WTC11 (cell line): Measurements from ENCODE around the gene DNAH14. TPM values are rescaled to one million over a fixed set of nuclear protein-coding genes. Genes with fewer than 3 reads are reported as not detected.

Source experiments
- ATAC-seq: fragments of 200-7000 bp; cut with Tn5 transposase; 2 replicates; pipeline ENCODE4 v1.10.0; 2021; ENCODE audit warnings: mild to moderate bottlenecking, moderate library complexity
- CTCF ChIA-PET: fragments of 300-600 bp; sonication (Branson Sonifier 250); formaldehyde crosslinking; loops from one replicate; lab custom pipeline; 2021; ENCODE audit warnings: antibody characterized with exemption; lab: Charles Lee
- POLR2A ChIA-PET: fragments of 350-600 bp; sonication (Branson Sonifier 250); formaldehyde crosslinking; loops from one replicate; lab custom pipeline; 2021; ENCODE audit warnings: antibody characterized with exemption; lab: Charles Lee
- DNase-seq: peaks from one replicate; pipeline ENCODE4 v3.0.0; 2021; ENCODE audit warnings: low spot score
- H3K27ac Mint-ChIP-seq: 2 replicates; pipeline ENCODE4 v1.8.0; 2021; ENCODE audit warnings: mixed read lengths
- H3K27me3 Mint-ChIP-seq: 2 replicates; pipeline ENCODE4 v1.8.0; 2021; ENCODE audit warnings: low read depth, mild to moderate bottlenecking, moderate library complexity, mixed read lengths
- H3K36me3 Mint-ChIP-seq: 2 replicates; pipeline ENCODE4 v1.8.0; 2021; ENCODE audit warnings: mixed read lengths
- H3K4me1 Mint-ChIP-seq: 2 replicates; pipeline ENCODE4 v1.8.0; 2022; ENCODE audit warnings: mixed read lengths
- H3K4me3 Mint-ChIP-seq: 2 replicates; pipeline ENCODE4 v1.8.0; 2021; ENCODE audit warnings: mild to moderate bottlenecking, moderate library complexity, mixed read lengths
- H3K9me3 Mint-ChIP-seq: 2 replicates; pipeline ENCODE4 v1.8.0; 2021; ENCODE audit warnings: mixed read lengths
- EMX1 ChIP-seq: fragments of 250-450 bp; sonication (Bioruptor Pico); IDR thresholded peaks from 2 replicates; pipeline ENCODE4 v1.8.0; 2021; ENCODE audit warnings: mild to moderate bottlenecking
- FOXK1 ChIP-seq: sonication (generic); formaldehyde crosslinking; IDR thresholded peaks from 2 replicates; pipeline ENCODE4 v1.8.0; 2022; ENCODE audit warnings: mild to moderate bottlenecking, moderate library complexity, missing genetic modification reagents
- GABPB1 ChIP-seq: sonication (generic); formaldehyde crosslinking; IDR thresholded peaks from 2 replicates; pipeline ENCODE4 v1.8.1; 2023; ENCODE audit warnings: mild to moderate bottlenecking, missing genetic modification reagents
- GRHL2 ChIP-seq: fragments of 250-450 bp; sonication (Bioruptor Pico); IDR thresholded peaks from 2 replicates; pipeline ENCODE4 v1.8.0; 2022; ENCODE audit warnings: mild to moderate bottlenecking, moderate library complexity; ENCODE audit not compliant: insufficient replicate concordance, severe bottlenecking
- MYBL2 ChIP-seq: sonication (generic); formaldehyde crosslinking; IDR thresholded peaks from 2 replicates; pipeline ENCODE4 v1.8.1; 2023; ENCODE audit warnings: mild to moderate bottlenecking, moderate library complexity, missing genetic modification reagents
- NFATC4 ChIP-seq: fragments of 250-450 bp; sonication (Bioruptor Pico); IDR thresholded peaks from 2 replicates; pipeline ENCODE4 v1.9.0; 2021; ENCODE audit warnings: mild to moderate bottlenecking
- NFE2L1 ChIP-seq: sonication (generic); formaldehyde crosslinking; IDR thresholded peaks from 2 replicates; pipeline ENCODE4 v1.8.1; 2023; ENCODE audit warnings: missing genetic modification reagents
- SOX15 ChIP-seq: fragments of 250-450 bp; sonication (Bioruptor Pico); IDR thresholded peaks from 2 replicates; pipeline ENCODE4 v1.9.0; 2021; ENCODE audit warnings: mild to moderate bottlenecking
- ZNF232 ChIP-seq: sonication (generic); formaldehyde crosslinking; IDR thresholded peaks from 2 replicates; pipeline ENCODE4 v1.8.0; 2022; ENCODE audit warnings: mild to moderate bottlenecking, missing genetic modification reagents
- ZNF416 ChIP-seq: fragments of 250-450 bp; sonication (Bioruptor Pico); IDR thresholded peaks from 2 replicates; pipeline ENCODE4 v1.9.0; 2021; ENCODE audit warnings: mild to moderate bottlenecking, inconsistent platforms
- total RNA-seq: library from RNA; stranded (reverse); gene quantifications from 3 replicates; pipeline ENCODE4 v1.2.3, GENCODE V29; 2021
- TF ChIP-seq, protein P1 (sequence below): sonication (generic); formaldehyde crosslinking; IDR thresholded peaks from 2 replicates; pipeline ENCODE4 v1.8.0; 2023; ENCODE audit warnings: missing genetic modification reagents, mild to moderate bottlenecking, borderline replicate concordance
- TF ChIP-seq, protein P2 (sequence below): sonication (generic); formaldehyde crosslinking; IDR thresholded peaks from 2 replicates; pipeline ENCODE4 v1.8.0; 2022; ENCODE audit warnings: mild to moderate bottlenecking, missing genetic modification reagents
- TF ChIP-seq, protein P3 (sequence below): sonication (generic); formaldehyde crosslinking; conservative IDR thresholded peaks from 2 replicates; pipeline ENCODE4 v1.8.1; 2022; ENCODE audit warnings: mild to moderate bottlenecking, missing genetic modification reagents
- TF ChIP-seq, protein P4 (sequence below): sonication (generic); formaldehyde crosslinking; IDR thresholded peaks from 2 replicates; pipeline ENCODE4 v1.8.0; 2022; ENCODE audit warnings: mild to moderate bottlenecking, missing genetic modification reagents
- TF ChIP-seq, protein P5 (sequence below): fragments of 250-450 bp; sonication (Bioruptor Pico); IDR thresholded peaks from 2 replicates; pipeline ENCODE4 v1.9.0; 2021; ENCODE audit warnings: mild to moderate bottlenecking
- TF ChIP-seq, protein P6 (sequence below): sonication (generic); formaldehyde crosslinking; IDR thresholded peaks from 2 replicates; pipeline ENCODE4 v1.8.1; 2023; ENCODE audit warnings: mild to moderate bottlenecking, missing genetic modification reagents, moderate library complexity
- TF ChIP-seq, protein P7 (sequence below): sonication (generic); formaldehyde crosslinking; IDR thresholded peaks from 2 replicates; pipeline ENCODE4 v1.8.1; 2023; ENCODE audit warnings: mild to moderate bottlenecking, missing genetic modification reagents
- TF ChIP-seq, protein P8 (sequence below): fragments of 250-450 bp; sonication (Bioruptor Pico); IDR thresholded peaks from 2 replicates; pipeline ENCODE4 v1.9.0; 2021; ENCODE audit warnings: mild to moderate bottlenecking, borderline replicate concordance

Gene DNAH14
- total RNA-seq, 1 experiment from 2014 or later: 34.1 TPM

DNA sequence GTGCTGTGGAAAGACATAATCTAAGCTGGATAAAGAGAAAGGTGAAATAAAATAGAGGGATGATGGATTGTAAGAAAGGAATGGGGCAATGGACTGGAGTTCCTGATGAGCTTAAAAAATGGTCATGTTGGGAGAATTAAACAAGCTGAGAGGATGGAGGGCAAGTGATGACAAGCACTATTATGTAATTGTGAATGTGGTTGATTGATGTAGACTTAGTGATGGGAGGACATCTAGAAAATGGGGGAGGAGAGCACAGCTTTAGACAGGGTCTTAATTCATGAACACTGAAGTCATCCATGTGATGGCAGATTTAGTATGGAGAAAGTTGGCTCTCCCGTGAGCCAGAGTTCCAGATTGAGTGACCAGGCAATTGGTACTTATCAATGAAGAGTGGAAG is 29.0 kb downstream of the DNAH14 start (continued):
- TF ChIP-seq, protein P1, sequence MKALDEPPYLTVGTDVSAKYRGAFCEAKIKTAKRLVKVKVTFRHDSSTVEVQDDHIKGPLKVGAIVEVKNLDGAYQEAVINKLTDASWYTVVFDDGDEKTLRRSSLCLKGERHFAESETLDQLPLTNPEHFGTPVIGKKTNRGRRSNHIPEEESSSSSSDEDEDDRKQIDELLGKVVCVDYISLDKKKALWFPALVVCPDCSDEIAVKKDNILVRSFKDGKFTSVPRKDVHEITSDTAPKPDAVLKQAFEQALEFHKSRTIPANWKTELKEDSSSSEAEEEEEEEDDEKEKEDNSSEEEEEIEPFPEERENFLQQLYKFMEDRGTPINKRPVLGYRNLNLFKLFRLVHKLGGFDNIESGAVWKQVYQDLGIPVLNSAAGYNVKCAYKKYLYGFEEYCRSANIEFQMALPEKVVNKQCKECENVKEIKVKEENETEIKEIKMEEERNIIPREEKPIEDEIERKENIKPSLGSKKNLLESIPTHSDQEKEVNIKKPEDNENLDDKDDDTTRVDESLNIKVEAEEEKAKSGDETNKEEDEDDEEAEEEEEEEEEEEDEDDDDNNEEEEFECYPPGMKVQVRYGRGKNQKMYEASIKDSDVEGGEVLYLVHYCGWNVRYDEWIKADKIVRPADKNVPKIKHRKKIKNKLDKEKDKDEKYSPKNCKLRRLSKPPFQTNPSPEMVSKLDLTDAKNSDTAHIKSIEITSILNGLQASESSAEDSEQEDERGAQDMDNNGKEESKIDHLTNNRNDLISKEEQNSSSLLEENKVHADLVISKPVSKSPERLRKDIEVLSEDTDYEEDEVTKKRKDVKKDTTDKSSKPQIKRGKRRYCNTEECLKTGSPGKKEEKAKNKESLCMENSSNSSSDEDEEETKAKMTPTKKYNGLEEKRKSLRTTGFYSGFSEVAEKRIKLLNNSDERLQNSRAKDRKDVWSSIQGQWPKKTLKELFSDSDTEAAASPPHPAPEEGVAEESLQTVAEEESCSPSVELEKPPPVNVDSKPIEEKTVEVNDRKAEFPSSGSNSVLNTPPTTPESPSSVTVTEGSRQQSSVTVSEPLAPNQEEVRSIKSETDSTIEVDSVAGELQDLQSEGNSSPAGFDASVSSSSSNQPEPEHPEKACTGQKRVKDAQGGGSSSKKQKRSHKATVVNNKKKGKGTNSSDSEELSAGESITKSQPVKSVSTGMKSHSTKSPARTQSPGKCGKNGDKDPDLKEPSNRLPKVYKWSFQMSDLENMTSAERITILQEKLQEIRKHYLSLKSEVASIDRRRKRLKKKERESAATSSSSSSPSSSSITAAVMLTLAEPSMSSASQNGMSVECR (CRISPR knock-in tag): no peak
- TF ChIP-seq MYBL2 (CRISPR knock-in tag) (no peak), GRHL2 (CRISPR knock-in tag) (no peak), FOXK1 (no peak), GABPB1 (CRISPR knock-in tag) (no peak), SOX15 (no peak)
- TF ChIP-seq, protein P2, sequence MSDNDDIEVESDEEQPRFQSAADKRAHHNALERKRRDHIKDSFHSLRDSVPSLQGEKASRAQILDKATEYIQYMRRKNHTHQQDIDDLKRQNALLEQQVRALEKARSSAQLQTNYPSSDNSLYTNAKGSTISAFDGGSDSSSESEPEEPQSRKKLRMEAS (CRISPR knock-in tag): no peak

DNA sequence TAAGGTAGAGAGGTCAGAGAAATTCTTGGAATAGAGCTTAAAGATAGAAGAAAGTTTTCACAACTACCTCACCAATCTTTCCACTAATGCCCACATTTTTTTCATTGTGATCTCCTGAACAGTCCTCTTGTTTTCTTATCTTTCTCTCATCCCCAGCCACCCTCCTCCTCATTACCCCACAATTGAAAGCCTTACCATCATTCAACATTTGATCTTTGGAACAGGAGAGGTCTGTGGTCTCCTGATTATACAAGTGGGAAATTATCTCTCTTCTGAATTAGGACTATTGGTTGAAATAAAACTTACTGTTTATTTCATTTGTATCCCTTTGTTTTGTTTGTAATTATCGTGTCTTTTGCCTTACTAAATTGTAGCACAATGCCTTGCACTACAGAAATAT is 29.6 kb downstream of the DNAH14 start:
- ATAC-seq: no peak
- POLR2A ChIA-PET: interaction anchor here (0.6 kb wide), 1 partner anchor 121 kb away, joined by 5 read pairs; no protein-coding TSS in a partner anchor

More for the DNA sequence above, 29.6 kb downstream of the DNAH14 start:
- H3K4me3 Mint-ChIP-seq: no peak overlapping the region
- DNase-seq: no peak
- H3K9me3 Mint-ChIP-seq: no peaks in the 10 kb centered on the region
- H3K27me3 Mint-ChIP-seq: no peaks in the 10 kb centered on the region
- no peak overlapping the region for H3K27ac Mint-ChIP-seq
- no peaks in the 10 kb centered on the region; the same call in 1 of the 2 replicates for H3K36me3 Mint-ChIP-seq
- H3K4me1 Mint-ChIP-seq: no peaks in the 10 kb centered on the region
- CTCF ChIA-PET: no interaction called here
- TF ChIP-seq EMX1 (CRISPR knock-in tag) (no peak), ZNF232 (no peak), NFE2L1 (CRISPR knock-in tag) (no peak), FOXK1 (no peak), NFATC4 (CRISPR knock-in tag) (no peak), ZNF416 (CRISPR knock-in tag) (no peak)
- TF ChIP-seq, protein P3, sequence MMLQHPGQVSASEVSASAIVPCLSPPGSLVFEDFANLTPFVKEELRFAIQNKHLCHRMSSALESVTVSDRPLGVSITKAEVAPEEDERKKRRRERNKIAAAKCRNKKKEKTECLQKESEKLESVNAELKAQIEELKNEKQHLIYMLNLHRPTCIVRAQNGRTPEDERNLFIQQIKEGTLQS (CRISPR knock-in tag): no peak
- TF ChIP-seq, protein P4, sequence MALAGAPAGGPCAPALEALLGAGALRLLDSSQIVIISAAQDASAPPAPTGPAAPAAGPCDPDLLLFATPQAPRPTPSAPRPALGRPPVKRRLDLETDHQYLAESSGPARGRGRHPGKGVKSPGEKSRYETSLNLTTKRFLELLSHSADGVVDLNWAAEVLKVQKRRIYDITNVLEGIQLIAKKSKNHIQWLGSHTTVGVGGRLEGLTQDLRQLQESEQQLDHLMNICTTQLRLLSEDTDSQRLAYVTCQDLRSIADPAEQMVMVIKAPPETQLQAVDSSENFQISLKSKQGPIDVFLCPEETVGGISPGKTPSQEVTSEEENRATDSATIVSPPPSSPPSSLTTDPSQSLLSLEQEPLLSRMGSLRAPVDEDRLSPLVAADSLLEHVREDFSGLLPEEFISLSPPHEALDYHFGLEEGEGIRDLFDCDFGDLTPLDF (CRISPR knock-in tag): no peak
- TF ChIP-seq, protein P5, sequence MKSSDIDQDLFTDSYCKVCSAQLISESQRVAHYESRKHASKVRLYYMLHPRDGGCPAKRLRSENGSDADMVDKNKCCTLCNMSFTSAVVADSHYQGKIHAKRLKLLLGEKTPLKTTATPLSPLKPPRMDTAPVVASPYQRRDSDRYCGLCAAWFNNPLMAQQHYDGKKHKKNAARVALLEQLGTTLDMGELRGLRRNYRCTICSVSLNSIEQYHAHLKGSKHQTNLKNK (CRISPR knock-in tag): no peak
- TF ChIP-seq, protein P6, sequence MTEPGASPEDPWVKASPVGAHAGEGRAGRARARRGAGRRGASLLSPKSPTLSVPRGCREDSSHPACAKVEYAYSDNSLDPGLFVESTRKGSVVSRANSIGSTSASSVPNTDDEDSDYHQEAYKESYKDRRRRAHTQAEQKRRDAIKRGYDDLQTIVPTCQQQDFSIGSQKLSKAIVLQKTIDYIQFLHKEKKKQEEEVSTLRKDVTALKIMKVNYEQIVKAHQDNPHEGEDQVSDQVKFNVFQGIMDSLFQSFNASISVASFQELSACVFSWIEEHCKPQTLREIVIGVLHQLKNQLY: no peak
- TF ChIP-seq, protein P7, sequence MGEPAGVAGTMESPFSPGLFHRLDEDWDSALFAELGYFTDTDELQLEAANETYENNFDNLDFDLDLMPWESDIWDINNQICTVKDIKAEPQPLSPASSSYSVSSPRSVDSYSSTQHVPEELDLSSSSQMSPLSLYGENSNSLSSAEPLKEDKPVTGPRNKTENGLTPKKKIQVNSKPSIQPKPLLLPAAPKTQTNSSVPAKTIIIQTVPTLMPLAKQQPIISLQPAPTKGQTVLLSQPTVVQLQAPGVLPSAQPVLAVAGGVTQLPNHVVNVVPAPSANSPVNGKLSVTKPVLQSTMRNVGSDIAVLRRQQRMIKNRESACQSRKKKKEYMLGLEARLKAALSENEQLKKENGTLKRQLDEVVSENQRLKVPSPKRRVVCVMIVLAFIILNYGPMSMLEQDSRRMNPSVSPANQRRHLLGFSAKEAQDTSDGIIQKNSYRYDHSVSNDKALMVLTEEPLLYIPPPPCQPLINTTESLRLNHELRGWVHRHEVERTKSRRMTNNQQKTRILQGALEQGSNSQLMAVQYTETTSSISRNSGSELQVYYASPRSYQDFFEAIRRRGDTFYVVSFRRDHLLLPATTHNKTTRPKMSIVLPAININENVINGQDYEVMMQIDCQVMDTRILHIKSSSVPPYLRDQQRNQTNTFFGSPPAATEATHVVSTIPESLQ (CRISPR knock-in tag): no peak
- TF ChIP-seq, protein P2 (CRISPR knock-in tag): no peak
- TF ChIP-seq, protein P8, sequence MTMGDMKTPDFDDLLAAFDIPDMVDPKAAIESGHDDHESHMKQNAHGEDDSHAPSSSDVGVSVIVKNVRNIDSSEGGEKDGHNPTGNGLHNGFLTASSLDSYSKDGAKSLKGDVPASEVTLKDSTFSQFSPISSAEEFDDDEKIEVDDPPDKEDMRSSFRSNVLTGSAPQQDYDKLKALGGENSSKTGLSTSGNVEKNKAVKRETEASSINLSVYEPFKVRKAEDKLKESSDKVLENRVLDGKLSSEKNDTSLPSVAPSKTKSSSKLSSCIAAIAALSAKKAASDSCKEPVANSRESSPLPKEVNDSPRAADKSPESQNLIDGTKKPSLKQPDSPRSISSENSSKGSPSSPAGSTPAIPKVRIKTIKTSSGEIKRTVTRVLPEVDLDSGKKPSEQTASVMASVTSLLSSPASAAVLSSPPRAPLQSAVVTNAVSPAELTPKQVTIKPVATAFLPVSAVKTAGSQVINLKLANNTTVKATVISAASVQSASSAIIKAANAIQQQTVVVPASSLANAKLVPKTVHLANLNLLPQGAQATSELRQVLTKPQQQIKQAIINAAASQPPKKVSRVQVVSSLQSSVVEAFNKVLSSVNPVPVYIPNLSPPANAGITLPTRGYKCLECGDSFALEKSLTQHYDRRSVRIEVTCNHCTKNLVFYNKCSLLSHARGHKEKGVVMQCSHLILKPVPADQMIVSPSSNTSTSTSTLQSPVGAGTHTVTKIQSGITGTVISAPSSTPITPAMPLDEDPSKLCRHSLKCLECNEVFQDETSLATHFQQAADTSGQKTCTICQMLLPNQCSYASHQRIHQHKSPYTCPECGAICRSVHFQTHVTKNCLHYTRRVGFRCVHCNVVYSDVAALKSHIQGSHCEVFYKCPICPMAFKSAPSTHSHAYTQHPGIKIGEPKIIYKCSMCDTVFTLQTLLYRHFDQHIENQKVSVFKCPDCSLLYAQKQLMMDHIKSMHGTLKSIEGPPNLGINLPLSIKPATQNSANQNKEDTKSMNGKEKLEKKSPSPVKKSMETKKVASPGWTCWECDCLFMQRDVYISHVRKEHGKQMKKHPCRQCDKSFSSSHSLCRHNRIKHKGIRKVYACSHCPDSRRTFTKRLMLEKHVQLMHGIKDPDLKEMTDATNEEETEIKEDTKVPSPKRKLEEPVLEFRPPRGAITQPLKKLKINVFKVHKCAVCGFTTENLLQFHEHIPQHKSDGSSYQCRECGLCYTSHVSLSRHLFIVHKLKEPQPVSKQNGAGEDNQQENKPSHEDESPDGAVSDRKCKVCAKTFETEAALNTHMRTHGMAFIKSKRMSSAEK: no peak
- TF ChIP-seq, all 79 proteins: peak for 0
